IMR-90 (cell line): ENCODE results near the gene MECR. TPM values are rescaled to one million over a fixed set of nuclear protein-coding genes. Genes with fewer than 3 reads are reported as not detected.

Experiments
- ATAC-seq: fragments of 200-7000 bp; cut with Tn5 transposase; 2 replicates; pipeline ENCODE4 v1.9.1; 2020; ENCODE audit warnings: low read depth, mild to moderate bottlenecking, moderate library complexity
- BruUV-seq: library from RNA; stranded (reverse); fragments of 400-500 nt; replicated peaks from 2 replicates; lab custom pipeline; 2021; lab: Mats Ljungman, UMichigan
- CTCF ChIA-PET: fragments of 300-600 bp; formaldehyde crosslinking; extraction: SDS; loops from one replicate; lab custom pipeline; 2021; ENCODE audit warnings: antibody characterized with exemption; lab: Yijun Ruan, JAX
- POLR2A ChIA-PET: fragments of 300-600 bp; sonication (Branson Sonifier 250); formaldehyde crosslinking; loops from one replicate; lab custom pipeline; 2022; ENCODE audit warnings: antibody characterized with exemption; ENCODE audit not compliant: unreplicated experiment; lab: Charles Lee
- DNase-seq: peaks from one replicate; pipeline ENCODE4 v3.0.0; 2013
- H2AFZ ChIP-seq: replicated peaks from 2 replicates; pipeline ENCODE3; 2013; ENCODE audit warnings: low read length, mild to moderate bottlenecking; ENCODE audit not compliant: poor library complexity
- H2AK5ac ChIP-seq: 2 replicates; pipeline ENCODE4 v1.6.1; 2013; ENCODE audit warnings: low read depth, low read length, inconsistent platforms
- H2AK9ac ChIP-seq: replicated peaks from 2 replicates; pipeline ENCODE3; 2013; ENCODE audit warnings: mild to moderate bottlenecking, low read depth, low read length, moderate library complexity; ENCODE audit not compliant: poor library complexity
- H2BK120ac ChIP-seq: 2 replicates; pipeline ENCODE4 v1.6.1; 2013; ENCODE audit warnings: low read depth, low read length, inconsistent platforms
- H2BK15ac ChIP-seq: 3 replicates; pipeline ENCODE4 v1.6.1; 2013; ENCODE audit warnings: low read depth, low read length, inconsistent platforms
- H2BK20ac ChIP-seq: 2 replicates; pipeline ENCODE4 v1.6.1; 2013; ENCODE audit warnings: low read depth, mild to moderate bottlenecking, inconsistent platforms, low read length, moderate library complexity
- H2BK5ac ChIP-seq: 2 replicates; pipeline ENCODE4 v1.6.1; 2013; ENCODE audit warnings: mild to moderate bottlenecking, low read depth, low read length, inconsistent platforms; ENCODE audit not compliant: poor library complexity, severe bottlenecking
- H3K14ac ChIP-seq: replicated peaks from 2 replicates; pipeline ENCODE4 v1.6.1; 2013; ENCODE audit warnings: low read depth, low read length, inconsistent platforms
- H3K18ac ChIP-seq: 2 replicates; pipeline ENCODE4 v1.6.1; 2013; ENCODE audit warnings: low read depth, low read length, control low read depth
- H3K23ac ChIP-seq: 2 replicates; pipeline ENCODE4 v1.6.1; 2013; ENCODE audit warnings: low read depth, low read length, inconsistent platforms
- H3K27ac ChIP-seq: 2 replicates; pipeline ENCODE4 v1.5.1; 2013; ENCODE audit warnings: mild to moderate bottlenecking, control low read depth, low read length; ENCODE audit not compliant: insufficient read depth
- H3K27me3 ChIP-seq: 2 replicates; pipeline ENCODE4 v1.6.1; 2013; ENCODE audit warnings: low read length; ENCODE audit not compliant: control insufficient read depth, insufficient read depth
- H3K36me3 ChIP-seq: 2 replicates; pipeline ENCODE4 v1.6.1; 2013; ENCODE audit warnings: low read length, mixed read lengths; ENCODE audit not compliant: control insufficient read depth, insufficient read depth
- H3K4ac ChIP-seq: 2 replicates; pipeline ENCODE4 v1.6.1; 2013; ENCODE audit warnings: low read depth, low read length, inconsistent platforms
- H3K4me1 ChIP-seq: 2 replicates; pipeline ENCODE4 v1.6.1; 2013; ENCODE audit warnings: low read length, mixed read lengths; ENCODE audit not compliant: control insufficient read depth, insufficient read depth
- H3K4me2 ChIP-seq: 2 replicates; pipeline ENCODE4 v1.6.1; 2013; ENCODE audit warnings: low read depth, mild to moderate bottlenecking, control low read depth, low read length, moderate library complexity
- H3K4me3 ChIP-seq: 2 replicates; pipeline ENCODE4 v1.5.1; 2013; ENCODE audit warnings: low read depth, mild to moderate bottlenecking, control low read depth, low read length, moderate library complexity; ENCODE audit not compliant: insufficient read depth
- H3K56ac ChIP-seq: 2 replicates; pipeline ENCODE4 v1.6.1; 2013; ENCODE audit warnings: low read length, inconsistent platforms; ENCODE audit not compliant: insufficient read depth; ENCODE audit errors: extremely low read depth
- H3K79me1 ChIP-seq, 2 experiments: 2 replicates each; pipeline ENCODE4 v1.6.1; 2013; ENCODE audit warnings: low read length in 2 of 2, inconsistent platforms in 1 of 2, low read depth in 1 of 2
- H3K9ac ChIP-seq: 2 replicates; pipeline ENCODE4 v1.6.1; 2013; ENCODE audit warnings: low read depth, low read length, control low read depth
- H3K9me1 ChIP-seq: 2 replicates; pipeline ENCODE4 v1.6.1; 2013; ENCODE audit warnings: low read length, inconsistent platforms; ENCODE audit not compliant: insufficient read depth
- H3K9me3 ChIP-seq: 2 replicates; pipeline ENCODE4 v1.6.1; 2013; ENCODE audit warnings: low read length; ENCODE audit not compliant: control insufficient read depth, insufficient read depth
- H4K20me1 ChIP-seq: 2 replicates; pipeline ENCODE4 v1.6.1; 2013; ENCODE audit warnings: low read length, inconsistent platforms; ENCODE audit not compliant: insufficient read depth
- H4K5ac ChIP-seq: 2 replicates; pipeline ENCODE4 v1.6.1; 2013; ENCODE audit warnings: mild to moderate bottlenecking, low read depth, low read length, control low read depth
- H4K8ac ChIP-seq, 2 experiments: 2 replicates each; pipeline ENCODE4 v1.6.1; 2013; ENCODE audit warnings: low read depth in 2 of 2, low read length in 2 of 2, control low read depth in 1 of 2, inconsistent platforms in 1 of 2
- H4K91ac ChIP-seq: 2 replicates; pipeline ENCODE4 v1.6.1; 2013; ENCODE audit warnings: low read depth, low read length, inconsistent platforms; ENCODE audit not compliant: insufficient read depth
- BHLHE40 ChIP-seq: fragments of 150-350 bp; IDR thresholded peaks from 2 replicates; pipeline ENCODE4 v1.6.1; 2016; ENCODE audit warnings: mild to moderate bottlenecking, low read depth, low read length
- CEBPB ChIP-seq: IDR thresholded peaks from 2 replicates; pipeline ENCODE4 v1.6.1; 2012; ENCODE audit warnings: low read depth, low read length, improper control_type of control experiment
- CHD1 ChIP-seq: IDR thresholded peaks from 2 replicates; pipeline ENCODE4 v1.6.1; 2012; ENCODE audit warnings: low read depth, low read length, improper control_type of control experiment
- MAFK ChIP-seq: IDR thresholded peaks from 2 replicates; pipeline ENCODE4 v1.6.1; 2012; ENCODE audit warnings: low read depth, low read length, improper control_type of control experiment
- MAZ ChIP-seq: IDR thresholded peaks from 2 replicates; pipeline ENCODE4 v1.6.1; 2012; ENCODE audit warnings: low read depth, mild to moderate bottlenecking, low read length, improper control_type of control experiment, moderate library complexity, borderline replicate concordance
- NFE2L2 ChIP-seq: fragments of 150-350 bp; IDR thresholded peaks from 2 replicates; pipeline ENCODE4 v1.6.1; 2016; ENCODE audit warnings: low read depth, mild to moderate bottlenecking, low read length
- POLR2A ChIP-seq: IDR thresholded peaks from 2 replicates; pipeline ENCODE4 v1.6.1; 2012; ENCODE audit warnings: mild to moderate bottlenecking, low read depth, low read length
- RAD21 ChIP-seq: IDR thresholded peaks from 2 replicates; pipeline ENCODE4 v1.6.1; 2012; ENCODE audit warnings: low read length, improper control_type of control experiment
- RFX5 ChIP-seq: IDR thresholded peaks from 2 replicates; pipeline ENCODE4 v1.8.0; 2012; ENCODE audit warnings: low read depth, mild to moderate bottlenecking, low read length, moderate library complexity
- SMC3 ChIP-seq: fragments of 150-350 bp; IDR thresholded peaks from 2 replicates; pipeline ENCODE4 v1.6.1; 2016; ENCODE audit warnings: low read depth, mild to moderate bottlenecking, antibody characterized with exemption, low read length, moderate library complexity
- USF2 ChIP-seq: fragments of 150-350 bp; IDR thresholded peaks from 2 replicates; pipeline ENCODE4 v1.6.1; 2017; ENCODE audit warnings: mild to moderate bottlenecking, antibody characterized with exemption, low read length, low read depth
- WGBS, 2 experiments: methylation state at CpG; one replicate each; pipeline versions ENCODE4 v1.1.5 to v1.1.7; 2013; ENCODE audit warnings: missing lambda C conversion rate in 2 of 2; ENCODE audit not compliant: insufficient read length in 1 of 2; ENCODE audit errors: extremely low coverage in 2 of 2; 5-methylcytosine and 5-hydroxymethylcytosine counted together
- dilution Hi-C: fragments of 300-500 bp; cut with HindIII; formaldehyde crosslinking; loops from one replicate; pipeline ENCODE4 v1.14.3; 2018; ENCODE audit warnings: low sequenced_read_pairs; ENCODE audit not compliant: unreplicated experiment
- in situ Hi-C: fragments of 300-500 bp; cut with MboI; formaldehyde crosslinking; loops from 3 replicates; pipeline ENCODE4 v1.14.3; 2019; ENCODE audit warnings: low sequenced_read_pairs, inconsistent platforms, mixed read lengths
- intact Hi-C: fragments of 100-400 bp; cut with micrococcal nuclease; formaldehyde crosslinking; loops from 2 replicates; pipeline ENCODE4 v1.10.0; 2022
- polyA plus RNA-seq, 3 experiments: library from polyadenylated mRNA; depleted of rRNA; stranded (reverse); fragments of >200 nt; gene quantifications; 2 replicates each; pipeline ENCODE4 v1.2.3, GENCODE V29; 2012; ENCODE audit warnings: low replicate concordance in 1 of 3
- total RNA-seq: library from RNA; depleted of rRNA; stranded (reverse); fragments of >200 nt; gene quantifications from 2 replicates; pipeline ENCODE4 v1.2.3, GENCODE V29; 2012

The MECR gene
- total and polyA plus RNA-seq, 2 of the 4 experiments (the other 2 are of a cell fraction): 20.3 to 24.8 TPM

- no peak overlapping the region for H2AK5ac ChIP-seq
- no peak overlapping the region for H4K5ac ChIP-seq
- no peak overlapping the region for H2AK9ac ChIP-seq
- no peak overlapping the region for H3K23ac ChIP-seq
- no peak overlapping the region for H3K56ac ChIP-seq
- H2BK5ac ChIP-seq: no peak overlapping the region
- no peak overlapping the region for H3K4ac ChIP-seq
- no TSS peak for BruUV-seq
- H3K36me3 ChIP-seq: no peaks in the 10 kb centered on the region
- H4K8ac ChIP-seq: no peak overlapping the region
- H3K79me1 ChIP-seq: no peaks in the 10 kb centered on the region; a peak in 1 of 4 replicates
- H3K9me1 ChIP-seq: peaks cover 4% of the 10 kb centered on the region; the same call in 1 of the 2 replicates
- ATAC-seq (no peak), DNase-seq (no peak)
- no peak overlapping the region for H2BK20ac ChIP-seq
- no peaks in the 10 kb centered on the region for H3K27me3 ChIP-seq
- no peak overlapping the region for H3K27ac ChIP-seq
- peaks cover 8% of the 10 kb centered on the region; the same call in 1 of the 2 replicates for H3K4me1 ChIP-seq
- no peak overlapping the region for H3K4me3 ChIP-seq
- H3K18ac ChIP-seq: no peak overlapping the region
- H2BK15ac ChIP-seq: no peak overlapping the region
- ChIA-PET CTCF (no interaction called here), POLR2A (no interaction called here)
- no peak overlapping the region for H3K9ac ChIP-seq
- H3K14ac ChIP-seq: no peak overlapping the region
- no peak overlapping the region for H2BK120ac ChIP-seq
- dilution Hi-C loops: no loop called here
- no peaks in the 10 kb centered on the region for H3K9me3 ChIP-seq
- intact Hi-C loops: no loop called here
- in situ Hi-C loops: no loop called here
- no peak overlapping the region for H2AFZ ChIP-seq
- H3K4me2 ChIP-seq: no peak overlapping the region
- 90% methylated on average over 7 of the region's 10 CpGs; no CpG with 5 or more reads in 1 of the 2 experiments for WGBS, 2 experiments
- TF ChIP-seq USF2 (no peak), RAD21 (no peak), CHD1 (no peak), MAZ (no peak), MAFK (no peak), RFX5 (no peak), NFE2L2 (no peak), POLR2A (no peak), CEBPB (no peak), BHLHE40 (no peak), SMC3 (no peak)
- no peaks in the 10 kb centered on the region; the same call in 1 of the 2 replicates for H4K20me1 ChIP-seq
- H4K91ac ChIP-seq: no peak overlapping the region
Measured at GRCh38 chr1:29255134-29255666, 24.5 kb upstream of the MECR start.
